Fibroblast of lung (primary cell): ENCODE results near the gene TMED4. TPM values are rescaled to one million over a fixed set of nuclear protein-coding genes. Genes with fewer than 3 reads are reported as not detected.

Source experiments
- DNase-seq, 2 donors: peaks; one replicate each; pipeline versions ENCODE4 v3.0.0 to v3.0.0-alpha.2; 2010; ENCODE audit warnings: low read depth in 2 of 2
- H2AFZ ChIP-seq: 2 replicates; pipeline ENCODE4 v1.5.1; 2012; ENCODE audit warnings: low read length, control low read depth, inconsistent platforms
- H3K27ac ChIP-seq: 2 replicates; pipeline ENCODE4 v1.5.1; 2011; ENCODE audit warnings: low read length, control low read depth; ENCODE audit not compliant: insufficient read depth
- H3K27me3 ChIP-seq: 2 replicates; pipeline ENCODE4 v1.5.1; 2011; ENCODE audit warnings: mild to moderate bottlenecking, low read length; ENCODE audit not compliant: control insufficient read depth, insufficient read depth
- H3K36me3 ChIP-seq: 2 replicates; pipeline ENCODE4 v1.5.1; 2011; ENCODE audit warnings: low read length; ENCODE audit not compliant: control insufficient read depth, insufficient read depth
- H3K4me1 ChIP-seq: 2 replicates; pipeline ENCODE4 v1.5.1; 2011; ENCODE audit warnings: low read length; ENCODE audit not compliant: control insufficient read depth, insufficient read depth; ENCODE audit errors: extremely low read depth
- H3K4me2 ChIP-seq: 2 replicates; pipeline ENCODE4 v1.5.1; 2011; ENCODE audit warnings: low read length, control low read depth; ENCODE audit not compliant: insufficient read depth; ENCODE audit errors: extremely low read depth
- H3K4me3 ChIP-seq, 4 experiments: fragments of 200-600 bp in 1 of 4; sonication (generic) in 1 of 4; replicated peaks in 1 of 4; 2 replicates each; pipeline ENCODE4 v1.5.1; 2011 to 2016; ENCODE audit warnings: low read length in 4 of 4, low read depth in 3 of 4, mild to moderate bottlenecking in 3 of 4, control low read depth in 2 of 4, inconsistent platforms in 1 of 4, mixed read lengths in 1 of 4; ENCODE audit not compliant: insufficient read depth in 1 of 4; ENCODE audit errors: control extremely low read depth in 1 of 4
- H3K79me2 ChIP-seq: 2 replicates; pipeline ENCODE4 v1.5.1; 2012; ENCODE audit warnings: mild to moderate bottlenecking, low read length, inconsistent platforms; ENCODE audit not compliant: control insufficient read depth, insufficient read depth
- H3K9ac ChIP-seq: 2 replicates; pipeline ENCODE4 v1.5.1; 2011; ENCODE audit warnings: mild to moderate bottlenecking, low read length, control low read depth; ENCODE audit not compliant: insufficient read depth
- H3K9me3 ChIP-seq: 2 replicates; pipeline ENCODE4 v1.5.1; 2012; ENCODE audit warnings: low read depth, low read length; ENCODE audit not compliant: control insufficient read depth, insufficient read depth
- H4K20me1 ChIP-seq: 2 replicates; pipeline ENCODE4 v1.5.1; 2011; ENCODE audit warnings: low read length; ENCODE audit not compliant: control insufficient read depth, insufficient read depth; ENCODE audit errors: extremely low read depth
- CTCF ChIP-seq, 2 donors: IDR thresholded peaks in 1 of 2; conservative IDR thresholded peaks in 1 of 2; 1 replicate in 1 of 2; 2 replicates in 1 of 2; pipeline ENCODE4 v1.5.1; 2011 to 2012; ENCODE audit warnings: low read length in 2 of 2, control low read depth in 1 of 2, inconsistent platforms in 1 of 2, low read depth in 1 of 2, mild to moderate bottlenecking in 1 of 2
- EZH2 ChIP-seq: IDR thresholded peaks from 2 replicates; pipeline ENCODE4 v1.5.1; 2012; ENCODE audit warnings: low read length, control low read depth, mild to moderate bottlenecking; ENCODE audit errors: missing control alignments
- polyA plus RNA-seq, 2 donors: library from polyadenylated mRNA; depleted of rRNA in 1 of 2; stranded (reverse) in 1 of 2; unstranded in 1 of 2; fragments of >200 nt; gene quantifications; 2 replicates each; pipeline ENCODE4 v1.2.1, GENCODE V29; 2011 to 2012; ENCODE audit warnings: missing spikeins in 1 of 2
- total RNA-seq: library from RNA; depleted of rRNA; stranded (reverse); fragments of >200 nt; gene quantifications from 2 replicates; pipeline ENCODE4 v1.2.1, GENCODE V29; 2014

The TMED4 gene
- total and polyA plus RNA-seq, 2 donors (not counting 1 experiment from before 2014, with no cell fraction given), result 74.5 to 101 TPM

- no peak overlapping the region for H3K9ac ChIP-seq
- H3K4me1 ChIP-seq, result peaks cover 14% of the 10 kb centered on the region
These were observed 47.9 kb upstream of the TMED4 start for GRCh38 chr7:44629829-44630522.

GRCh38 chr7:44626620-44627019, 44.6 kb upstream of the TMED4 start:
- Histone ChIP-seq H3K4me3 (no peak overlapping the region), H3K4me1 (peaks cover 5% of the 10 kb centered on the region), H3K36me3 (peaks cover 14% of the 10 kb centered on the region), H3K27ac (no peak overlapping the region), H4K20me1 (no peaks in the 10 kb centered on the region), H2AFZ (no peak overlapping the region), H3K9ac (no peak overlapping the region), H3K4me2 (no peak overlapping the region), H3K79me2 (peaks cover 26% of the 10 kb centered on the region), H3K9me3 (no peaks in the 10 kb centered on the region), H3K27me3 (no peaks in the 10 kb centered on the region)
- TF ChIP-seq EZH2 (no peak), CTCF (conservative IDR thresholded peaks at IDR 0.05 in 1 of 2, IDR thresholded peaks at IDR 0.05 in 1 of 2; ENCODE audit: low read depth in 1 of 2, low read length in 2 of 2) (no peak)
- no peak for DNase-seq

More at GRCh38 chr7:44629829-44630522, 47.9 kb upstream of the TMED4 start:
- Histone ChIP-seq H3K79me2 (peaks cover 3% of the 10 kb centered on the region), H3K4me2 (no peak overlapping the region), H3K36me3 (peaks cover 12% of the 10 kb centered on the region), H3K4me3 (no peak overlapping the region), H3K27ac (no peak overlapping the region), H3K9me3 (no peaks in the 10 kb centered on the region), H2AFZ (no peak overlapping the region), H4K20me1 (no peaks in the 10 kb centered on the region), H3K27me3 (no peaks in the 10 kb centered on the region)
- TF ChIP-seq CTCF (conservative IDR thresholded peaks at IDR 0.05 in 1 of 2, IDR thresholded peaks at IDR 0.05 in 1 of 2; ENCODE audit: low read depth in 1 of 2, low read length in 2 of 2) (no peak), EZH2 (no peak)
- DNase-seq, result no peak

- no peaks in the 10 kb centered on the region for H4K20me1 ChIP-seq
- H3K9me3 ChIP-seq, result no peaks in the 10 kb centered on the region
- no peaks in the 10 kb centered on the region for H3K27me3 ChIP-seq
- H3K36me3 ChIP-seq, result peaks cover 12% of the 10 kb centered on the region
- no peak overlapping the region for H3K4me2 ChIP-seq
- TF ChIP-seq EZH2, result no peak
- no peak for TF ChIP-seq CTCF (conservative IDR thresholded peaks at IDR 0.05 in 1 of 2, IDR thresholded peaks at IDR 0.05 in 1 of 2; ENCODE audit: low read depth in 1 of 2, low read length in 2 of 2)
- peaks cover 6% of the 10 kb centered on the region for H3K4me1 ChIP-seq
- no peak overlapping the region for H3K27ac ChIP-seq
- H3K4me3 ChIP-seq, result no peak overlapping the region
- H2AFZ ChIP-seq, result no peak overlapping the region
- DNase-seq, result no peak
- no peak overlapping the region for H3K9ac ChIP-seq
- H3K79me2 ChIP-seq, result peaks cover 33% of the 10 kb centered on the region
These were observed 43.8 kb upstream of the TMED4 start for GRCh38 chr7:44625526-44626471.
